Spleen (tissue), 7 donors: Measurements from ENCODE around the gene CEACAM1.

Experiments
- POLR2A ChIP-seq, 3 donors: fragments of 450-650 bp; IDR thresholded peaks; one replicate each; pipeline ENCODE4 v1.5.1; 2017; ENCODE audit warnings: antibody characterized with exemption in 3 of 3, mild to moderate bottlenecking in 1 of 3
- POLR2AphosphoS5 ChIP-seq, 3 donors: sonication (generic); formaldehyde crosslinking; IDR thresholded peaks; one replicate each; pipeline ENCODE4 v1.5.1; 2017; ENCODE audit warnings: antibody characterized with exemption in 3 of 3
- TF ChIP-seq, protein P1 (sequence below), 11 experiments: fragments of 200-600 bp in 7 of 11; fragments of 450-650 bp in 4 of 11; sonication (generic) in 4 of 11; IDR thresholded peaks in 8 of 11; conservative IDR thresholded peaks in 3 of 11; 1 replicate in 7 of 11; 2 replicates in 4 of 11; pipeline versions ENCODE4 v1.4.0 to v1.8.0; 2016 to 2021; ENCODE audit warnings: antibody characterized with exemption in 11 of 11, inconsistent platforms in 4 of 11, mild to moderate bottlenecking in 1 of 11
- donor health status: DM: no; HTN: no; CAD: no; lungs with moderate emphysema.
- donor health status: DM: no; HTN: no; CAD: no.
- donor health status: DM: no; HTN: no; CAD: no.

DNA sequence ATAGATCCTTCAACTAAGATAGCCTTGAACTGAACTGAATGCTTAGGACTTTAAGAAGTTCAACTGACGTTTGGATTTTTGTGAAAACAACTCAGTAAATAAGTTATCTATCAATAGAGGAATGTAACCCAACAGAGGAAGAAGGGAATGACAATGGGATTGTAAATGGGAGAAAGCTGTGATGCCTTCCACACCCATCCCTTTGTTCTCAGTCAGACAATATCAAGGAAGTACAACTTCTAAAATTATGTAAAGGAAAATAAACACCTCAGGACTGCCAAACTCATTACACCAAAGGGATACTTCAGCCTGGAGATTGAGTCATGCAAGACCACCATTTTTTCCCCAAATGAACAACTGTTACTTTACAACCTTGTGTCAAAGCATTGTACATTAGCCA lies 45.4 kb upstream of the CEACAM1 start:
- no peak for TF ChIP-seq POLR2A (IDR thresholded peaks at IDR 0.05)
- TF ChIP-seq, protein P1, sequence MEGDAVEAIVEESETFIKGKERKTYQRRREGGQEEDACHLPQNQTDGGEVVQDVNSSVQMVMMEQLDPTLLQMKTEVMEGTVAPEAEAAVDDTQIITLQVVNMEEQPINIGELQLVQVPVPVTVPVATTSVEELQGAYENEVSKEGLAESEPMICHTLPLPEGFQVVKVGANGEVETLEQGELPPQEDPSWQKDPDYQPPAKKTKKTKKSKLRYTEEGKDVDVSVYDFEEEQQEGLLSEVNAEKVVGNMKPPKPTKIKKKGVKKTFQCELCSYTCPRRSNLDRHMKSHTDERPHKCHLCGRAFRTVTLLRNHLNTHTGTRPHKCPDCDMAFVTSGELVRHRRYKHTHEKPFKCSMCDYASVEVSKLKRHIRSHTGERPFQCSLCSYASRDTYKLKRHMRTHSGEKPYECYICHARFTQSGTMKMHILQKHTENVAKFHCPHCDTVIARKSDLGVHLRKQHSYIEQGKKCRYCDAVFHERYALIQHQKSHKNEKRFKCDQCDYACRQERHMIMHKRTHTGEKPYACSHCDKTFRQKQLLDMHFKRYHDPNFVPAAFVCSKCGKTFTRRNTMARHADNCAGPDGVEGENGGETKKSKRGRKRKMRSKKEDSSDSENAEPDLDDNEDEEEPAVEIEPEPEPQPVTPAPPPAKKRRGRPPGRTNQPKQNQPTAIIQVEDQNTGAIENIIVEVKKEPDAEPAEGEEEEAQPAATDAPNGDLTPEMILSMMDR (IDR thresholded peaks at IDR 0.05 in 8 of 11, conservative IDR thresholded peaks at IDR 0.05 in 3 of 11) = no peak
- TF ChIP-seq POLR2AphosphoS5 (IDR thresholded peaks at IDR 0.05) = no peak
